ENCODE measurements around the gene NPAS3.

DNA sequence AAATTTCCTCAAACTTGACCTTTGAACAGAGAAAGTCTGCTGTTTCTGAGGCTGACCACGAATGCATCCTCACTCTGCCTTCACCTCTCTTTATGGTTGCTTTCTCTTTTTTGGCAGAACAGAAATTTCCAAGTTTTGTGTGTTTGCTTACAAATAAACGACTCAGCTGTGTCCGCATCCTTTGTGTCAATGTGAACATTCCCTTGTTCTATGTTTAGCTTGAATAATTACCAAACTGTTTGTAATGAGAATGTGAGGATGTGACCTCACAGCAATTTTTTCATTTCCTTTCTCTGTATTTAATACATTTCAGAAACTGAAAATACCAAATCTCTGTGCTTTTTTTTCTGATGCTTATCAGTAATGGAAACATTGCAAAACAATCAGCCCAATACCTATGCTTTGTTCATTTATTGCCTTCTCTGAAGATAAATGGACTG is 601.3 kb downstream of the NPAS3 start:
- TF ChIP-seq, protein P1, sequence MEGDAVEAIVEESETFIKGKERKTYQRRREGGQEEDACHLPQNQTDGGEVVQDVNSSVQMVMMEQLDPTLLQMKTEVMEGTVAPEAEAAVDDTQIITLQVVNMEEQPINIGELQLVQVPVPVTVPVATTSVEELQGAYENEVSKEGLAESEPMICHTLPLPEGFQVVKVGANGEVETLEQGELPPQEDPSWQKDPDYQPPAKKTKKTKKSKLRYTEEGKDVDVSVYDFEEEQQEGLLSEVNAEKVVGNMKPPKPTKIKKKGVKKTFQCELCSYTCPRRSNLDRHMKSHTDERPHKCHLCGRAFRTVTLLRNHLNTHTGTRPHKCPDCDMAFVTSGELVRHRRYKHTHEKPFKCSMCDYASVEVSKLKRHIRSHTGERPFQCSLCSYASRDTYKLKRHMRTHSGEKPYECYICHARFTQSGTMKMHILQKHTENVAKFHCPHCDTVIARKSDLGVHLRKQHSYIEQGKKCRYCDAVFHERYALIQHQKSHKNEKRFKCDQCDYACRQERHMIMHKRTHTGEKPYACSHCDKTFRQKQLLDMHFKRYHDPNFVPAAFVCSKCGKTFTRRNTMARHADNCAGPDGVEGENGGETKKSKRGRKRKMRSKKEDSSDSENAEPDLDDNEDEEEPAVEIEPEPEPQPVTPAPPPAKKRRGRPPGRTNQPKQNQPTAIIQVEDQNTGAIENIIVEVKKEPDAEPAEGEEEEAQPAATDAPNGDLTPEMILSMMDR (conservative IDR thresholded peaks at IDR 0.05): no peak
- TF ChIP-seq EZH2 (IDR thresholded peaks at IDR 0.05; ENCODE audit: low read depth): no peak
